ENCODE data around the gene HOXA5.

Gene HOXA5

GRCh38 chr7:27182285-27182841 is 38.9 kb upstream of the HOXA5 start:
- DNase-seq: no peak

DNA sequence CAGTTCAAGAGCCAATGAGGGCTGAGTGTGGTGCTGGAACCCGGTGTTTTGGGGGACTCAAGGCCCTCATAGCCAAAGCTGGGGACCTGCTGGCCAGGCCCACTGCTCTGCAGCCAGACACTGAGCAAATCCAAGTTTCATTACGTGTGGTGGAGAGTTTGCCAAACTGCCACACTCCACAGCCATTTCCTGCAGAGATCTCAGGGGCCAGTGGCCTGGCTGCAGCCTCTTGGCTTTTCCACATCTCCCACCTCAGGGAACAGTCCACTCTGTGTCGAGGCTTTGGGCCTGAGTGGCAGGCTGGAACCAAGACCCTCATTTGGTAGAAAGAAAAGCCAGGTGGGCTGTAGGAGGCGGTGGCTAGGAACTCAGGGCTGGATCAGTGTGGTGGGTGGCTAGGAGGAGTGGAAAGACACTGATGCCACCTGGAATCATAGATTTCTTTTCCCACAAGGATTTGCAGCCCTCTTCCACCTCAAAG is 38.4 kb upstream of the HOXA5 start:
- no peak for DNase-seq

- DNase-seq: no peak
Observed at GRCh38 chr7:27180431-27181420, 37.2 kb upstream of the HOXA5 start.

- peak; percentile 41 for DNase-seq
Observed at GRCh38 chr7:27179503-27180430, 36.3 kb upstream of the HOXA5 start.

DNA sequence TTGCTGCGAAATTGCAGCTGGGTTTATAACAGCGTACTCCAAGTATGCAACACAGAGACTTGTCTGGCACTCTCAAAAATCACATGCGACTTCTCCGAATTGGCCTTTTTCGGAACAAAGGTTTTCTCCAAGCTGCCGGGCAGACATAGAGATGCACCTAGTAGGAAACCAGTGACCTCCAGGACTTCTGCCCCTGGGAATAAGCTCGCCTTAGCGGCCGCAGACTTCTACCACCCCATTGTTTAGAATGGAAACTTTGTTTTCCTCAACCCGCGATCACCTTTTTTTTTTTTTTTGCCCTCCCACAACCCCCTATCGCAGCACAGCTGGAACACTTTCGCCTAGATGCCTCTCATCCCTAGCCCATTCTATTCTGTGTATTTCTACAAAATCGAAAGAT is 35.5 kb upstream of the HOXA5 start:
- no peak for DNase-seq

- no peak for DNase-seq
Observed at GRCh38 chr7:27178366-27178765, 34.9 kb upstream of the HOXA5 start.

DNA sequence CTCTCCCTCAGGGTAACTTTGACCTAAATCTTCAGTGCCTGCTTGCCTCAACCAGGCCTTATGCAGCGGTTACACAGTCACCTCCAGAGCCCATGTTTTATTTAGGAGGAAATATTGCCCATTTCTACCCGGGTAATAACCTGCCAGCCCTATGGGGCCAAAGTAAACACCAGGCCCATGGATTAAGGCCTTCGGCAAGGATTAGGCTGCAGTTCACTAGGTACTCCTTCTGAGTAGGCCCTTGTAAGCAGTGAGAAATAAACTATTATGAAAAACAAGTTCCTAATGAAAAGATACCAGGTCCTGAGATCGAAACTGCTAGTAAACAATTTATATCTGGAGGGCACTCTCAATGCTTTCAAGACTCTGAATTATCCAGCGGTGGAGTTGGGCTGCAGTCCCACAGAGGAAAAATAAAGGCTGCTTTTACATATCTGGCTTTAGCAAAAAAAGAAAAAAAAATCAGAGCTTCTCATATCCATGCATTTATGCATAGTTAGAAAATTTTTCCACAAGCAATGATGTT is 34.4 kb upstream of the HOXA5 start:
- DNase-seq: no peak

DNA sequence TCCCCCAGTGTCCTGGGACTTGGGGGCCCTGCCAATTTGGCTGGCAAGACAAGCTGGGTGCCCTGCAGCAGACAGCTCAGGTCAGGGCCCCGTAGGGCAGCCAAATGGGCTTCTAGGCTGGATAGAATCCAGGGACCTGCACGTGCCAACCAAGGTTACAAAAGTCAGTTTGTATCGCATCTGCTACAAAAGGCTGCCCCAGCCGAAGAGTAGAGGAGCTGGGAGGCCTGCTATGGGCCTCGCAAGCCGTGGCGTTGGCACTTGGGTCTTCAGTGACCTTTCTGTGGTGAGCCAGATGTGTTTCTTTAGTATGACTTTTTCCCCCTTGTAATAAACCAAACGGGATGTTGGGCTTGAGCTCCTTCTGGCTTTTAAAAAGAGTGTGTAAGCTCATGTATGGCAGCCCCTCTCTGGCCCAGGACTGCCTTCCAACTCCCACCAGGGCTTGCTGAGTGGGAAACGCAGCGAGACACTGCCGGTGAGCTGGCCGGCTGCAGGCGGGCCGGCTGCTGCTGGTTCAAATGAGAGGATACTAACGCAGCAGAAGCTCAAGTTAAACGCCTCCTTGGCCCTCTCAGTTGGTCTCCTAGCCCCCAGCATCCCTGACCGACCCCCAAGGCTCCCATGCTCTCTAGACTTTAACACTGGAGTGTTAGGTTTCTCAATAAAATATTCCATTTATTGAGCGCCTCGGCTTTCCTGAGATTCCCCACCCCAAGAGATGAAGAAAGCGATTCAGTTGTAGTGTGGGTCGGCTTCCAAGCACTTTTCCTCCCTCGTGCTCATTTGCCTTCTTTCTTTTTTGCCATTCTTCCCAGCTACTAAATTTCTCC is 33.7 kb upstream of the HOXA5 start:
- DNase-seq: no peak

GRCh38 chr7:27176524-27176845 is 33.0 kb upstream of the HOXA5 start:
- no peak for DNase-seq

GRCh38 chr7:27175626-27176523 is 32.4 kb upstream of the HOXA5 start:
- no peak for DNase-seq

DNA sequence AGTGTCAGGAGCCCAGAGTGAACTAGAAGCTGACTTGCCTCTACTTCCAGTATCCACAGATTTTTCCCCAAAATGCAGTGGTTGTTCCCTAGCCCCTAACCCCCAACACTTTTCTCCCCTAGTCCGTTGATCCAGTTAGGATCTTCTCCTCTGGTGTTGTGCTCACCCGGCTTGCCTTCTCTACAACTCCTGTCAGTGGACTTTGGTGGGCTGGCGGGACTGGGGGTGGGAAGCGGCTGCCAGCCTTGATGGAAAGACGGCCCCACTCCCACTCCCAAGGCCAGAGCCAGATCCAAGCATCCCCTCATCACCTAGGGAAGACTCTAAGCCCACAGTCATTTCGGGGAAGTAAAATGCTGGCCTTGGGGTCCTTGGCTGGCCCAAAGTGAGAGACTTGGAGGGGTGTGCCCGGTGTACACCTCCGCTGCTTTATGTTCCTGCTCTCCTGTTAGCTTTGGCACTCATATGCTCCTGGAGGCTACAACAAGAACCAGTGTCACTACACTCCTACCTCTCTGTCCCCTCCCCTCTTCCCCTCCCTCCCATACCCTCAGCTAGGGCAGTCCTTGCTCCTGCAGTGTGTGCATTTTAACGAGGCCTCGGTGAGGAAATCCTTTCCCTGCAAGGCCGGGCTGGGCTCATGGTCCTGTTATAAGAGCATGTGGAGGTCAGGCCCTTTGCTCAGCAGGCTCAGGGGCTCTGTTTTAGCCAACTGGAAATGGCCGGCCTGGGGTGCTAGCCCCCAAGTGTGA is 31.6 kb upstream of the HOXA5 start:
- DNase-seq: no peak

GRCh38 chr7:27173956-27174873 is 30.7 kb upstream of the HOXA5 start, which contains the start of gene HOXA10:
HOXA10 (minus strand) TSS chr7:27174320; CDS start chr7:27174306, 14 bp downstream.
- DNase-seq: peak; percentile 39

- DNase-seq: peak; percentile 20
Observed at GRCh38 chr7:27173511-27173955, 30.1 kb upstream of the HOXA5 start.

DNA sequence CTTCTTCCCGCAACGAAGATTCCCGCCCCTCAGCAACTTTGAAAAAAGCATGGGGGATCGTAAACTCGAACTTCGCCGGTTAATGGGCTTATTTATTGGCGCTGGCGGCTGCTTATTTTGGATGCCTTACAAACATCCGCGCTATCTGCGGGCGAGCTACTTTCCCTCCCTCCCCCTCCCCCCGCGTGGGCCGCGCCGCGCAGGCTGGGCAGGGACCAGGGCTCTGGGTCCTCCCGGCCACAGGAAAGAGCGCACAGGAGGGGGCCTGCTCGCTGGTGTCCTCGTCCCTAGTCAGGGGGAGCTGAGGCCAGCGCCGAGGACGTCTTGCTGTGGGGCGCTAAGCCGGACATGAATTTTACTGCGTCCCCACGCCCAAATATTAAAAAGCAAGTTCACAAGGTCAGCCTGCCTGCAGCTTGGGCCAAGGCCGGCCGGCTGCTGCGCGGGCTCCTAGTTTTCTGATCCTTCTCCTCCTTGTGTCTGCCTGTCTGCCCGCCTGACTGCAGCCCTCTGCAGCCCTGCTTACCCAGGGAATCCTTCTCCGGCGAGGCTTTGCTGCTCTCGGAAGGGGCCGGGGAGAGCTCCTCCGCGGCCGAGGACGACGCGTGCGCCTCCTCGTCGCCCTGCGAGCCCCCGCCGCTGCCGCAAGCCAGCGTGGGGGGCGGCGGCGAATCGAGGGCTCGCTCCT is 29.5 kb upstream of the HOXA5 start:
- no peak for DNase-seq

- no peak for DNase-seq
Observed at GRCh38 chr7:27172315-27172774, 28.9 kb upstream of the HOXA5 start.

GRCh38 chr7:27171637-27172314 is 28.3 kb upstream of the HOXA5 start:
- peak; percentile 11 for DNase-seq

- DNase-seq: no peak
Observed at GRCh38 chr7:27171325-27171636, 27.8 kb upstream of the HOXA5 start.

Measured in MV-4-11 (cell line).